ENCODE data around the gene MARCHF7.
A peak's percentile ranks its signal among the peaks of the same experiment; 100 is the strongest.
"Not testable (repeated sequence)": the region's sequence is repeated elsewhere in the genome, so short reads cannot be mapped to it uniquely, and the experiment has no call there.

MARCHF7 gene, protein sequence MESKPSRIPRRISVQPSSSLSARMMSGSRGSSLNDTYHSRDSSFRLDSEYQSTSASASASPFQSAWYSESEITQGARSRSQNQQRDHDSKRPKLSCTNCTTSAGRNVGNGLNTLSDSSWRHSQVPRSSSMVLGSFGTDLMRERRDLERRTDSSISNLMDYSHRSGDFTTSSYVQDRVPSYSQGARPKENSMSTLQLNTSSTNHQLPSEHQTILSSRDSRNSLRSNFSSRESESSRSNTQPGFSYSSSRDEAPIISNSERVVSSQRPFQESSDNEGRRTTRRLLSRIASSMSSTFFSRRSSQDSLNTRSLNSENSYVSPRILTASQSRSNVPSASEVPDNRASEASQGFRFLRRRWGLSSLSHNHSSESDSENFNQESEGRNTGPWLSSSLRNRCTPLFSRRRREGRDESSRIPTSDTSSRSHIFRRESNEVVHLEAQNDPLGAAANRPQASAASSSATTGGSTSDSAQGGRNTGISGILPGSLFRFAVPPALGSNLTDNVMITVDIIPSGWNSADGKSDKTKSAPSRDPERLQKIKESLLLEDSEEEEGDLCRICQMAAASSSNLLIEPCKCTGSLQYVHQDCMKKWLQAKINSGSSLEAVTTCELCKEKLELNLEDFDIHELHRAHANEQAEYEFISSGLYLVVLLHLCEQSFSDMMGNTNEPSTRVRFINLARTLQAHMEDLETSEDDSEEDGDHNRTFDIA

DNA sequence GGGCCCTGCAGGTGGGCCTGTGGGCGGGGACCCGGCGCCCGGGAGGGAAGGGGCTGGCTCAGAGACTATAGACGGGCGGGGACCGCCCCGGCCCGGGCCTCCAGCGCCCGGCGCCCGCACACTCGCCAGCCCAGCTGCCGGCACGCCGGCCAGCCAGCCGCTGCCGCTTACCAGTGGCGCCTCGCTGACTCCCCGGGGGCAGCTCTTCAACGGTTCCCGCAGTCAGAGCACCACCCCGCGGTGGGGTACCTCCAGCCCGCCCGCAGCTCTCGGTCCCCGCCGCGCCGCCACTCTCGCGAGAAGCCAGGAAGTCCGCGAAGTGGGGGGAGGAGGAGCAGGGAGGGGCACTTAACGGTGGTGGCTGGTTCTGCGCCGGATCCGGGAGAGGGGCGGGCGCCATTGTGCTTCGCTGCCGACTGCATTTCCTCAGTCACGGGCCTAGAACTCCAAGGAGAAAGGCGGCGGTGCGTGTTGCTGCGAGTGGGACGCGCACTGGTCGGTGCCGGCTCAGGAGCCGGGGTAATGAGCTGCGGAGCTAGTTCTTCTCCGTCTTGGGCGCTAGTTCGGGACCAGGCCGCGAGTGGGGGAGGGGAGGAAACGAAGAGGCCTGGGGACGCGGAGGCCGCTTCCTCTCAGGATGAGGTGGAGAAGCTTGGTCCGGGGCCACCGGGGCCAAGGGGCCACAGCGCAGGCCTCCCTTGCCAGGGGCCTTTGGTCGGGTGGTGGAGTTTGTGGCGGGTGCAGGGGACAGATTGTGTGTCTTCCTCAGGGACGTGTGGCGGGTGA is at the start of gene MARCHF7:
Gene MARCHF7 (plus strand): TSS at position 364 of the 786 bp plus-strand sequence. CDS start 16,517 bp downstream, outside the sequence.
- DNase-seq: peak; percentile 98

DNA sequence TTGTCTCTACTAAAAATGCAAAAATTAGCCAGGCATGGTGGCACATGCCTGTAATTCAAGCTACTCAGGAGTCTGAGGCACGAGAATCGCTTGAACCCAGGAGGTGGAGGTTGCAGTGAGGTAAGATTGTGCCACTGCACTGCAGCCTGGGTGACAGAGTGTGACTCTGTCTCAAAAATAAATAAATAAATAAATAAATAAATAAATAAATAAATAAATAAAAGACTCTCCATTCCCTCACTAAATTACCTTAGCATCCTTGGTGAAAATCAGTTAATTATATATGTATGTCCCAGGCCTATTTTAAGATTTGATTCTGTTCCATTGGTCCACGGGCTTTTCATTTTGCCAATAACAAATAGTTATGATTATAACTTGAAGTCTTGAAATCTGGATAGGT is 44.9 kb upstream of the MARCHF7 start:
- not testable (repeated sequence) for DNase-seq

DNA sequence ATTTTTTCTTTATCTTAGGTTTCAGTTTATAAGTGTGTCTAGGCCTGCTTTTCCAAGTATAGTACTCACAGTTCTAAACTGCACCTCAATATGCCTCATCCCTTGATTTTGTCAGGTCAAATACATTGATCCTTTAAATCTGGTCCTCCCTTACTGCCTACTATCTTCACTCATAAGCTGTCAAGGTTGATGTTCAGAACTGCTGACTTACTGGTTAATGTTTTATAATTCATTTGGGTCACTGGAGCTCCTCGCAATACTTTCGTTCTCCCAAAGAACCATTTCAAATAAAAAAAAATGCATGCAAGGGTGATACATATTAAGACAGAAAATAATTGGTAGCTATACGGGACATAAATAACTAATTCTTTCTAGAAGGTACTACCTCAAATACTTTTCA is 41.3 kb upstream of the MARCHF7 start:
- no peak for DNase-seq

DNA sequence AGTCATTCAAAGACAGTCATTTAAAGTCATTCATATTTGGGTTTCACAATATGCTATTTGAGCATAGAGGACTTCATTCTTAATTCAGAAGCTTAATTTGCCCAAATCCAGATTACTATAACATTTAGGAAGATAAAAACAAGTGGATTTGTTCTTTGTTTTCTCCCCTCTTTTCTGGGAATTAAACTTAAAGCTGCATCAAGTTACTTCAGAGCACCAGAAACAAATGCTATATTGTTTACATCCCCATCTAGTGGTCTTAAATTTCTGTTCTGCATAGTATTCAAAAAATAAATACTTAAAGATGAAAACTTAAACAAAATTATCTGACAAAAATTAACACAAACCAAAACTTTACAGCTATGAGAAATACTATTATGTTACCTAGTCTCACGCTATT is 34.7 kb upstream of the MARCHF7 start:
- no peak for DNase-seq

DNA sequence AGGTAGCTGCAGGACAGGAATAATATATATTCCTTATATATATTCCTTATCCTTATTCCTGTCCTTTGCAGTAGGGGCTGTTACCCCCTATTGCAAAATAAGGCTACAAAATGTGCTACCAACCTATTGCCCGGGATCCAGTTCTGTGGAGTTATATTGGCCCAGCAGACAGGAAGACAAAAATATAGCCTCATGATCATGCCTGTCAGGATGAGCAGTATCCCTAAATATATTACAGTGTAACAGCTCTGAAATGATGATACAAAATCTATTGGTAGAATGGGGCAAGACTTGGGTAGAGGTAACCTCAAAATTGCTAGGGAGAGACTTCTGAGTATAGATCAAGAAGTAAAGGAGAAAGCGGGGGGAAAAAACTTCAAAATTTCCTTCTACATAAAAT is 31.6 kb upstream of the MARCHF7 start:
- DNase-seq: no peak

DNA sequence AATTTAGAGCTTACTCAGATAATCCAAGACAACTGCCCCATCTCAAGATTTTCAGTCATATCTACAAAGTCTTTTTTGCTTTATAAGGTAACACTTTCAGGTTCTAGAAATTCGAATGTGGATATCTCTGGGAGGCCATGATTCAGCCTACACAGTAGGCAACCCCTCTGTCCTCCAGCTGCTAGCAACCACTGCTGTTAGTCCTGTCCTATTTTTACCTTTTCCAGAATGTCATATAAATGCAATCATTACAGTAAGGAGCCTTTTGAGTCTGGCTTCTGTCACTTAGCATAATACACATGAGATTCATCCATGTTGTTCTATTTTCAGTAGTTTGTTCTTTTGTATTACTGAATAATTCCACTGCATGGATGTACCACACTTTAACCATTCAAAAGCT is 28.5 kb upstream of the MARCHF7 start:
- DNase-seq: no peak

DNA sequence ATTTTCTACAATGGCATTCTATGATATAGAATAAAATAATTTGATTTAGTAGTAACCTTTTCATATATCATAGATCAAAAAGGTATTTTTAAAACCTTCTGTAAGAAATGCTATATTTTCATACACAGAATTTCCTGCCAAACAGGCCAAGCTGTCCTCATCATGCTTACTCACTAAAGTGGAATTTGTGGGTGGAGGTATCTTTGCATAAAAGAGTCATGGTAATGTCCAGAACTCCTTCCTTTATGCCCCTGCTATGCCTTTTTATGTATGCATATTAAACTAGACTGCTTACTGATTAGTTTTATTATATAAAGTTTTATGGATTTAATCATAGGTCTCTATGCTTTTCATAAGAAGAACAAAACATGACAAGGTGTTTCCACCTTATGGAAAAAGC is 27.5 kb upstream of the MARCHF7 start:
- DNase-seq: no peak

DNA sequence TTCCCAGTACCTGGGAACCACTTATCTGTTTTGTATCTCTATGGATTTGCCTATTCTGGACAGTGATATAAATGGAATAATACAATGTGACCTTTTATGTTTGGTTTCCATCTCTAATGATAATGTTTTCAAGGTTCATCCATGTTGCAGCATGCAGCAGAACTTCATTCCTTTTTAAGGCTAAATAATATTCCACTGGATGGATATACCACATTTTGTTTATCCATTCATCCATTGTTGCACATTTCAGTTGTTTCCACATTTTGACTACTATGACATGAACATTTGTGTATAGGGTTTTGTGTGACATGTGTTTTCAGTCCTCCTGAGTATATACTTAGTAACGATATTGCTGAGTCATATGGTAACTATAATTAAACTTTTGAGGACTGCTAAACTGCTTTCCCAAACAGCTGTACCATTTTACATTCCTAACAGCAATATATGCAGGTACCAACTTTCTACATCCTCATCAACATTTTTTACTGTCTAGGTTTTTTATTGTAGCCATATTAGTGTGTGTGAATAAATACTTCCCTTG is 17.7 kb upstream of the MARCHF7 start:
- no peak for DNase-seq

DNA sequence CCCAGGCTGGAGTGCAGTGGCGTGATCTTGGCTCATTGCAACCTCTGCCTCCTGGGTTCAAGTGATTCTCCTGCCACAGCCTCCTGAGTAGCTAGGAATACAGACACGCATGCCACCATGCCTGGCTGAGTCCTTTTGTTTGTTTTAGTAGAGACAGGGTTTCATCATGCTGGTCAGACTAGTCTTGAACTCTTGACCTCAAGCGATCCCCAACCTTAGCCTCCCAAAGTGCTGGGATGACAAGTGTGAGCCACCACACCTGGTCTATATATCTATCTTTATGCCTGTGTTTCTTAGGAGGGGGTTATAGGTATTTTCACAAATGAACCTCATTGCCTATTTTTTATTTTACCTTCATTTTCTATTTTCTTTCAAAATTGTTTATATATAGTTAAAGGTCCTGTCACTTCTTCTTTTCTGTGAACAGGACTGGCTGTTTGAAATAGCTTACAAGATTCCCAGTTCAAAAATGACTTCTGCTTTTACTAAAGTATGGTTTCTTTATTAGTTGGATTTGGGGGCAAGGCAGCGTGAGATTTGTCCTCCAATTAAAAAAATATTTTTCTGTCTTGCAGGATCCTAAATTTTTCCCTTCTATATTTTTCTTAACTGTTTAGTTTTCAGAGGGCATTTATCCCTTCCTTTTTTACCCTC is 16.4 kb upstream of the MARCHF7 start:
- no peak for DNase-seq

DNA sequence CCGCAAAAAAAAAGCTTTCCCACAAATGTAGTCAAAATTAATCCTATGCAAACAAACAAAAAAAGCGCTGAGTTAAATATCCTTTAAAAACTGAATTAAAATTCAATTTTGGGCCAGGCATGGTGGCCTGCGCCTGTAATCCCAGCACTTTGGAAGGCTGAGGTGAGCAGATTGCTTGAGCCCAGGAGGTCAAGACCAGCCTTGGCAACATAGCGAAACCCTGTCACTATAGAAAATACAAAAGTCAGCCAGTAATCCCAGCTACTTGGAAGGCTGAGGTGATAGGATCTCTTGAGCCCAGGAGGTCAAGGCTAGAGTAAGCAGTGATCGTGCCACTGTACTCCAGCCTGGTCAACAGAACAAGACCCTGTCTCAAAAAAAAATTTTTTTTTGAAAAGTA is 8.8 kb upstream of the MARCHF7 start:
- DNase-seq: no peak

DNA sequence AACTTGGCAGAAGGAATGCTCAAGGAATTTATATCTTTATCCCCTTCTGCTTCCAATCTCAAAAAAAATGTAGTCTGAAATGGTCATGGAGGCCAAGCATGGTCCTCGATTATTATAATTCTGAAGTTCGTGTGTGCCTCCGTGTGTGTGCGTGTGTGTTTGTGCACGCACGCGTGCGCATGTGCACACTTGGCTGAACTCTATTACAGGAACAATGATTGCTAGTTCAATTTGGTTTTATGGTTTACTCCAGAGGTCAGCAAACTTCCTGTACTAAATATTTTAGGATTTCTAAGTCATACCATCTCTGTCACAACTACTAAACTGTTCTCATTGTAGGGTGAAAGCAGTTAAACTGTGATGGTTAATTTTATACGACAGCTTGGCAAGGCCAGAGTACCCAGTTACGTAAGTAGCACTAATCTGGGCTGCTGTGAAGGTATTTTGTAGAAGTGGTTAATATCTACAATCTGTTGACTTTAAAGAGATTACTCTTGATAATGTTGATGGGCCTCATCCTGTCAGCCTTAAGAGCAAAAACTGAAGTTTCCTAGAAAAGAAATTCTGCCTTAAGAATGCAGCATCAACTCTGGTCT is 5.8 kb upstream of the MARCHF7 start:
- DNase-seq: peak; percentile 75

DNA sequence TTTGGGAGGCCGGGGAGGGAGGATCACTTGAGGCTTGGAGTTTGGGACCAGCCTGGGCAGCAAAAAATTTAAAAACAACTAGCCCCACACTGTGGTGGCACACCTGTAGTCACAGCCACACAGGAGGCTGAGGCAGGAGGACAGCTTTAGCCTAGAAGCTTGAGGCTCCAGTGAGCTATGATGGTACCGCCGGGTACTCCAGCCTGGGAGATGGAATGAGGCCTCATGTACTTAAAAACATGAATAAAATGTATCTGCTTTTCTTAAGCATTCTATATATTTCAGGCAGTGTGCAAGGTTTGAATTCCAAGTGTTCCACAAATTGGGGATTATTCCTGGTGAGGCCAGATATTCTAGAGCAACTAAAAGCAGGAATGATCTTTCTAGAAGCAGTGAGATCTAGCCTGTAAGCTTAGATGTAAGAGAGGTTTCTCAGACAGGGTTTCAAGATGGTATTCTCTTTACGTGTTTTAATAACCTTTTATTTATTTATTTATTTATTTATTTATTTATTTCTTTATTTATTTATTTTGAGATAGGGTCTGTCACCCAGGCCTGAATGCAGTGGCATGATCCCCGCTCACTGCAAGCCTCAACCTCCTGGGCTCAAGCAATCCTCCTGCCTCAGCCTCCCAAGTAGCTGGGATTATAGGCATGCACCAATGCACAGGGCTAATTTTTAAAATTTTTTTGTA is 4.1 kb upstream of the MARCHF7 start:
- no peak for DNase-seq

DNA sequence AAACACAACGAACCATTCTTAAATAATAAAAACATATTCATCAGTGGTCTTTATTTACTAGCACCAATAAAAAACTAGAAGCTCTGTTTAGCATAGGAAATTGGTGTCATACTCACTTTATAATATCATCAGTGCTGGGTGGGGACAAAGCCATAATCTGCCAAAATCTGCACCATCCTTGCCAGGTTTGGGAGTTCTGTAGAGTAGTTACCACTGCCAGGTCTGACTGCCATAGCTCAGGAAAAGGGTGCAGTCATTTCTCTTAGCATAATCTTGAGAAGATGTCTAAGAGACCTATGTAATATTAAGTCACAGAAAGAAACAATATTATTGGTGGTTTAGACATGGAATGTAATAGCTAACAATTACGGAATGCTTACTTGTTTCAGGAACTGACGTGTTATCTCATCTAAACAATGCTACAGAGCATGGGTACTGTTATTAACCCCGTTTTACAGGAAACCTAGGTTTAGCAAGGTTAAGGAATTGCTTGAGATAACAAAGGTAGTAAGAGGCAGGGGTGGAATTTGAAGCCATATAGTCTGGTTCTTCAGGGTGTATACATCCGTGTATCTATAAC is 1.6 kb upstream of the MARCHF7 start:
- no peak for DNase-seq

DNA sequence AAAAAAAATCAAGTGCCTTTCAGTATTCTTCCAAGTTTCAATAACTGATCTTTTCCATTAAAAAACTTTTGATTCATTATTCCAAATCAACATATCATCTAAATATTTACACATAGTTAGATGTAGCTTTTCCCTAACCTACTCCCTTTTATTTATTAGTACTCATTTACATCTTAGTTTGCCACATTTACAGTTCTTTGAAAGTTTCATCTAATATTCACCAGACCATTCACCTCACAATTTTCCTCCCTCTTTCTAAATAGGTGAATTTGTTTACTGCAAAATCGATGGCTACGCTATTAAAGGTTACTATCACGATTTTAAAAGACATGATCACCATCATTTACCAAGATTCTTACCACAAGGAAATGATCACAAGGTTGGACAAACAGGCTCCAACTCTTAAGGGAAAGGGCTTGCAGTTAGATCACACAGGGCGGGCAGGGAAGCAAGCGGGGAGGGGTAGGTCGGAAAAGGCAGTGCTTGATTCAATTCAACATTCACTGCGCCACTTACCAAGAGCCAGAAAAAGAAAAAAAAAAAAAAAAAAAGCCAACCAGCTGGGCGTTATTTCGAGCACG is 654 bp upstream of the MARCHF7 start:
- DNase-seq: no peak

DNA sequence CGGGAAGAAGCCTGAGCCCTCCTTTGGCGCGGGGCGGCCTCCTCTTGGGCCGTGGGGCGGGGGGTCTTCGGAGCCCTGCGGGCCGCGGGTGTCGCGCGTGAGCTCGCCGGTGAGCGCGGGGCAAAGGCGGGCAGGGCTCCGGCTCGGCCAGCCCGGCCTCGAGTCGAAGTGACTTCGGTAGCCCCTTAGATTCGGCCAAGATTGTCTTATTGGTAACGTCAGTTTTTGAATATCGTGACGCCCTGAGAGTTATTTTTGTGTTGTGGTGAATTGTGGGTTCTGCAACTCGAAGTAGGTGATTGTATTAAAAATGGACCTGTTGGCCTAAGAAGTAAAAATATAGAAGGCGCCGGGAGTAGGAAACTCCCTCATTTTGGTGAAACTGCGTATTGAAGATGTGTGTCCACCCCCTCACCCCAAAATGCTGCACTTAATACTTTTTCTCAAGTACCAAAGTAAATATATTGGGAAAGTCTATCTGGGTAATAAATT is 669 bp downstream of the MARCHF7 start:
- DNase-seq: peak; percentile 79

DNA sequence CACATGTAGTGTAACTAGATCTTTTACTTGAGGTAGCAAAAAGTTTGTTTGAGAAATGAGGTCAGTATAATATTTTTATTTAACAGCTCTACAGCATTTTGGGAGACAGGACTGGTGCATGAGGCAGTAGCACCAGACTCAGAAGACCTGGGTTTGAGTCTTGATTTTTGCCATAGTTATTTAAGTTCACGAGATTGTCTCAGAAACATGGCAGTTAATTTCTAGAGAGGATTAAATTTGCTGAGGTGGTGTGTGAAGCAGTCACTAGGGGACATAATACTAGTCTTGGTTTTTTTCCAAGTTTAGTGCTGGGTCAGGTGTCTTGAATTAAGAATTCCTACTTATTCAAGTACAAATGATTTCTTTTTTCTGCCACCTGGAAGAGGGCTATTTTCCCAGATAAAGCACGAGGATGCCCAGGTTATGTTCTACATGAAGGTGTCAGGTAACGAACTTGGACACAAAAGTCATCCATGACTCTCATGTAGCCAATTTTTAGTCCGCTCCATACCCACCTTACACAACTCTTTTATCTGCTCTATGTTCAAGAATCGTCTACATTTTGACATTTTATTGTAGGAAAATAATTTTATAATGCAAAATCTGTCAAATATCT is 1.4 kb downstream of the MARCHF7 start:
- peak; percentile 51 for DNase-seq

DNA sequence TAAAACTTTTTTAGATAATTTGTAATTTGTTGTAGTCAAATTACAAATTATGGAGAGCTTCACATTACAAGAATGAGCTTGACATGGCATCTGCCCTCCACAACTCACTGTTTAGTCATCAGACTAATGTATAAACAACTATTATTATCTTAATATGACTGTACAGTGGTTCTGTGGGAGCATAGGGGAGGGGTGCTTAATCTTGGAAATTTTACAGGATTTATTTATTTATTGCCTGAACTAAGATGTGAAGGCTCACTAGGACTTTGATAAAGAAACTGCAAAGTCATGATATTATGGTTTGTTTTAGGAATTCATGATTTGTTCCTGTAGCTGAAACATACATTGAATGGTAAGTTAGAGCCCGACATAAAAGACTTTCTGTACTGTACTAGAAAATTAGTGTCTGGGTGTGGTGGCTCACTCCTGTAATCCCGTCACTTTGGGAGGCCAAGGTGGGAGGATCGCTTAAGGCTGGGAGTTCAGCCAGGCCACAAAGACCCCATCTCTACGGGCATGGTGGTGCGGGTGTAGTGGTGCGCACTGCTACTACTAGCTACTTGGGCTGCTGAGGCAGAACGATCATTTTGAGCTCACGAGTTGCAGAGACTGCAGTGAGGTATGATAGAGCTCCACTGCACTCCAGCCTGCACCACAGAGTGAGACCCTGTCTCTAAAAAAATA is 2.1 kb downstream of the MARCHF7 start:
- no peak for DNase-seq

DNA sequence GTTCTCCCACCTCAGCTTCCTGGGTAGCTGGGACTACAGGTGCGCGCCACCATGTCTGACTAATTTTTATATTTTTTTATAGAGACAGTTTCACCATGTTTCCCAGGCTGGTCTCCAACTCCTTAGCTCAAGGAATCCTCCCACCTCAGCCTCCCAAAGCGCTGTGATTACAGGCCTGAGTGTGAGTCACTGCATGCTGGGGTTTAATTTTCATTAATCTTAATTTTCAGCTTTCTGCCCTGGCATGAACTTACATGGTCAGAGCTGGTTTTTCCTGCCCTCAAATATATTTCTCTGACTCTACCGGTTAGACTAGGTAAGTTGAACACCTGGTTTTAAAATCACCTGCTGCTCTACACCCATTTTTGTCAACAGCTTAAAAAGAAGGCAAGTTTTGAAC is 3.1 kb downstream of the MARCHF7 start:
- DNase-seq: no peak

DNA sequence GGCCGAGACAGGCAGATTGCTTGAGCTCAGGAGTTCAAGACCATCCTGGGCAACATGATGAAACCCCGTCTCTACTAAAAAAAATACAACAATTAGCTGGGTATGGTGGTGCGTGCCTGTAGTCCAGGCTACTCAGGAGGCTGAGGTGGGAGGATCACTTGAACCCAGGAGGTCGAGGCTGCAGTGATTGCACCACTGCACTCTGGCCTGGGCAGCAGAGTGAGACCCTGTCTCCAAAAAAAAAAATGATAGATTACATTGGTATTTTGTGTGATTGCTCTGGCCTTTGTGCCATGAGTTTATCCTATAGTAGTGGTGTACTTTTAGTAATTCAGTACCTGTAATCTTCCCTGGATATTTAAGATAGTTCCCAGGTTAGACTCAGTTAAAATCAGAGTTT is 4.1 kb downstream of the MARCHF7 start:
- not testable (repeated sequence) for DNase-seq

DNA sequence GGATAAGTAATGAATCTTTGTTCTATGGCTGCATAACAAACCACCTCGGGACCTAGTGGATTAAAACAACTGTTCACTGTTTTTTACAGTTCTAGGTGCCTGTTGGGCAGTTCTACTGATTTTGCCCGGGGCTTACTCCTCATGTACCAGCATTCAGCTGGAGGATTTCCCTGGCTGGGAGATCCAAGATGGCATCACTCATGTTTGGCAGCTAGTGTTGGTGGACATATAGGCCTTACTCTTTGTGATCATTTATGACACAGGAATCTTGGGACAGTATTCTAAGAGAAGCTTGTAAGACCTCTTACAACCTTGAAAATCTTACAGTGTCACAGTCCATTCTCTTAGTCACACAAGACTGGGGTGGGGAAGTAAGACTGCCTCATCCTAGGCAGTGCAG is 4.6 kb downstream of the MARCHF7 start:
- DNase-seq: no peak
